Measurements from ENCODE around the gene EPB41L4B. TPM values are rescaled to one million over a fixed set of nuclear protein-coding genes. Genes with fewer than 3 reads are reported as not detected.
"Not testable (repeated sequence)": the region's sequence is repeated elsewhere in the genome, so short reads cannot be mapped to it uniquely, and the experiment has no call there.

The EPB41L4B gene
- total and polyA plus RNA-seq, 2 donors from 2014 or later, result 6.5 to 7.7 TPM

GRCh38 chr9:109289186-109289585, 31.7 kb downstream of the EPB41L4B start:
- Histone ChIP-seq H3K9ac (ENCODE audit: low read length in 3 of 3) (no peak overlapping the region), H3K36me3 (ENCODE audit: control insufficient read depth in 2 of 3, insufficient read depth in 3 of 3, low read length in 3 of 3) (no peaks in the 10 kb centered on the region), H3K27me3 (ENCODE audit: control insufficient read depth, insufficient read depth, low read length) (no peaks in the 10 kb centered on the region), H3K4me1 (ENCODE audit: control insufficient read depth in 2 of 3, insufficient read depth in 2 of 3, low read depth in 1 of 3, low read length in 3 of 3) (peaks cover 0 to 3% (median 0%) of the 10 kb centered on the region in 3 donors), H3K4me3 (ENCODE audit: low read length in 3 of 3) (no peak overlapping the region), H3K27ac (ENCODE audit: low read depth in 2 of 2, low read length in 2 of 2) (no peak overlapping the region), H3K9me3 (ENCODE audit: control insufficient read depth in 2 of 3, insufficient read depth in 1 of 3, low read length in 3 of 3) (no peaks in the 10 kb centered on the region)
- TF ChIP-seq CTCF (IDR thresholded peaks at IDR 0.05; ENCODE audit: borderline replicate concordance, extremely low read depth, insufficient read depth), result no peak
- DNase-seq (no peak), FAIRE-seq (no peak)
- intact Hi-C loops (cut with DNase I), result no loop called here

GRCh38 chr9:109286981-109287380, 33.9 kb downstream of the EPB41L4B start:
- H3K27ac ChIP-seq (ENCODE audit: low read depth in 2 of 2, low read length in 2 of 2), result no peak overlapping the region
- H3K9ac ChIP-seq (ENCODE audit: low read length in 3 of 3), result no peak overlapping the region
- intact Hi-C loops (cut with DNase I), result no loop called here
- FAIRE-seq (no peak), DNase-seq (no peak)
- no peaks in the 10 kb centered on the region for H3K27me3 ChIP-seq (ENCODE audit: control insufficient read depth, insufficient read depth, low read length)
- H3K4me1 ChIP-seq (ENCODE audit: control insufficient read depth in 2 of 3, insufficient read depth in 2 of 3, low read depth in 1 of 3, low read length in 3 of 3), result peaks cover 0 to 3% (median 0%) of the 10 kb centered on the region in 3 donors
- H3K4me3 ChIP-seq (ENCODE audit: low read length in 3 of 3), result no peak overlapping the region
- TF ChIP-seq CTCF (IDR thresholded peaks at IDR 0.05; ENCODE audit: borderline replicate concordance, extremely low read depth, insufficient read depth), result no peak
- no peaks in the 10 kb centered on the region for H3K9me3 ChIP-seq (ENCODE audit: control insufficient read depth in 2 of 3, insufficient read depth in 1 of 3, low read length in 3 of 3)
- no peaks in the 10 kb centered on the region for H3K36me3 ChIP-seq (ENCODE audit: control insufficient read depth in 2 of 3, insufficient read depth in 3 of 3, low read length in 3 of 3)

GRCh38 chr9:109286571-109286977, 34.3 kb downstream of the EPB41L4B start:
- H3K9me3 ChIP-seq (ENCODE audit: control insufficient read depth in 2 of 3, insufficient read depth in 1 of 3, low read length in 3 of 3), result no peaks in the 10 kb centered on the region
- intact Hi-C loops (cut with DNase I), result no loop called here
- no peaks in the 10 kb centered on the region for H3K36me3 ChIP-seq (ENCODE audit: control insufficient read depth in 2 of 3, insufficient read depth in 3 of 3, low read length in 3 of 3)
- H3K27ac ChIP-seq (ENCODE audit: low read depth in 2 of 2, low read length in 2 of 2), result no peak overlapping the region
- no peak overlapping the region for H3K9ac ChIP-seq (ENCODE audit: low read length in 3 of 3)
- H3K4me1 ChIP-seq (ENCODE audit: control insufficient read depth in 2 of 3, insufficient read depth in 2 of 3, low read depth in 1 of 3, low read length in 3 of 3), result peaks cover 0 to 3% (median 0%) of the 10 kb centered on the region in 3 donors
- H3K4me3 ChIP-seq (ENCODE audit: low read length in 3 of 3), result no peak overlapping the region
- FAIRE-seq (no peak), DNase-seq (no peak)
- H3K27me3 ChIP-seq (ENCODE audit: control insufficient read depth, insufficient read depth, low read length), result no peaks in the 10 kb centered on the region
- TF ChIP-seq CTCF (IDR thresholded peaks at IDR 0.05; ENCODE audit: borderline replicate concordance, extremely low read depth, insufficient read depth), result no peak

- H3K9ac ChIP-seq (ENCODE audit: low read length in 3 of 3); H3K9me3 ChIP-seq (ENCODE audit: control insufficient read depth in 2 of 3, insufficient read depth in 1 of 3, low read length in 3 of 3); intact Hi-C loops (cut with DNase I); H3K27me3 ChIP-seq (ENCODE audit: control insufficient read depth, insufficient read depth, low read length); H3K4me1 ChIP-seq (ENCODE audit: control insufficient read depth in 2 of 3, insufficient read depth in 2 of 3, low read depth in 1 of 3, low read length in 3 of 3); H3K4me3 ChIP-seq (ENCODE audit: low read length in 3 of 3); FAIRE-seq; DNase-seq; H3K27ac ChIP-seq (ENCODE audit: low read depth in 2 of 2, low read length in 2 of 2); H3K36me3 ChIP-seq (ENCODE audit: control insufficient read depth in 2 of 3, insufficient read depth in 3 of 3, low read length in 3 of 3): not testable (repeated sequence)
Observed at GRCh38 chr9:109283672-109284071, 37.2 kb downstream of the EPB41L4B start.

Measured in kidney (tissue), 14 donors.